Measurements from ENCODE around the gene ANKRD16.

The ANKRD16 gene

GRCh38 chr10:5876181-5876768 lies 13.4 kb downstream of the ANKRD16 start:
- Histone ChIP-seq H3K79me2 (ENCODE audit: insufficient read depth, low read length) (no peaks in the 10 kb centered on the region), H3K27me3 (ENCODE audit: insufficient read depth, low read length, poor library complexity) (no peaks in the 10 kb centered on the region), H3K4me1 (ENCODE audit: insufficient read depth, low read length) (no peaks in the 10 kb centered on the region), H3K9ac (ENCODE audit: low read depth, low read length) (no peak overlapping the region), H3K4me2 (ENCODE audit: insufficient read depth, low read length) (no peak overlapping the region), H3K4me3 (ENCODE audit: low read depth in 1 of 2, low read length in 2 of 2) (no peak overlapping the region), H2AFZ (ENCODE audit: low read depth, low read length) (no peak overlapping the region), H4K20me1 (ENCODE audit: insufficient read depth, low read length) (no peaks in the 10 kb centered on the region), H3K9me3 (ENCODE audit: insufficient read depth, low read length, severe bottlenecking) (no peaks in the 10 kb centered on the region), H3K27ac (ENCODE audit: low read length) (no peak overlapping the region), H3K36me3 (ENCODE audit: insufficient read depth, low read length) (peaks cover 30% of the 10 kb centered on the region)
- TF ChIP-seq EZH2 (IDR thresholded peaks at IDR 0.05; ENCODE audit: borderline replicate concordance, low read depth, low read length, severe bottlenecking), result no peak
- no peak for TF ChIP-seq CTCF (IDR thresholded peaks at IDR 0.05; ENCODE audit: borderline replicate concordance, extremely low read depth, low read length, poor library complexity, severe bottlenecking)
- ATAC-seq (ENCODE audit: insufficient read depth, low read depth) (no peak), DNase-seq (no peak)

GRCh38 chr10:5873515-5873995 lies 16.1 kb downstream of the ANKRD16 start:
- no peak for TF ChIP-seq EZH2 (IDR thresholded peaks at IDR 0.05; ENCODE audit: borderline replicate concordance, low read depth, low read length, severe bottlenecking)
- peak; percentile 87 for TF ChIP-seq CTCF (IDR thresholded peaks at IDR 0.05; ENCODE audit: borderline replicate concordance, extremely low read depth, low read length, poor library complexity, severe bottlenecking)
- Histone ChIP-seq H3K27me3 (ENCODE audit: insufficient read depth, low read length, poor library complexity) (no peaks in the 10 kb centered on the region), H3K27ac (ENCODE audit: low read length) (no peak overlapping the region), H3K9me3 (ENCODE audit: insufficient read depth, low read length, severe bottlenecking) (no peaks in the 10 kb centered on the region), H4K20me1 (ENCODE audit: insufficient read depth, low read length) (no peaks in the 10 kb centered on the region), H3K4me3 (ENCODE audit: low read depth in 1 of 2, low read length in 2 of 2) (no peak overlapping the region), H3K9ac (ENCODE audit: low read depth, low read length) (no peak overlapping the region), H2AFZ (ENCODE audit: low read depth, low read length) (peak overlapping the region; percentile 36; the same call in 1 of the 2 replicates), H3K4me2 (ENCODE audit: insufficient read depth, low read length) (no peak overlapping the region), H3K36me3 (ENCODE audit: insufficient read depth, low read length) (peaks cover 20% of the 10 kb centered on the region; the same call in 1 of the 2 replicates), H3K79me2 (ENCODE audit: insufficient read depth, low read length) (no peaks in the 10 kb centered on the region), H3K4me1 (ENCODE audit: insufficient read depth, low read length) (no peaks in the 10 kb centered on the region)
- peak; percentile 92 for ATAC-seq (ENCODE audit: insufficient read depth, low read depth)
- DNase-seq, result peak; percentile 75

GRCh38 chr10:5871596-5871995 lies 18.1 kb downstream of the ANKRD16 start:
- ATAC-seq (ENCODE audit: insufficient read depth, low read depth) (no peak), DNase-seq (no peak)
- Histone ChIP-seq H3K27ac (ENCODE audit: low read length) (no peak overlapping the region), H3K79me2 (ENCODE audit: insufficient read depth, low read length) (no peaks in the 10 kb centered on the region), H3K4me2 (ENCODE audit: insufficient read depth, low read length) (no peak overlapping the region), H2AFZ (ENCODE audit: low read depth, low read length) (no peak overlapping the region), H3K4me3 (ENCODE audit: low read depth in 1 of 2, low read length in 2 of 2) (no peak overlapping the region), H3K36me3 (ENCODE audit: insufficient read depth, low read length) (peaks cover 7% of the 10 kb centered on the region; the same call in 1 of the 2 replicates), H3K9me3 (ENCODE audit: insufficient read depth, low read length, severe bottlenecking) (peaks cover 4% of the 10 kb centered on the region), H4K20me1 (ENCODE audit: insufficient read depth, low read length) (no peaks in the 10 kb centered on the region), H3K27me3 (ENCODE audit: insufficient read depth, low read length, poor library complexity) (no peaks in the 10 kb centered on the region), H3K9ac (ENCODE audit: low read depth, low read length) (no peak overlapping the region), H3K4me1 (ENCODE audit: insufficient read depth, low read length) (no peaks in the 10 kb centered on the region)
- no peak for TF ChIP-seq CTCF (IDR thresholded peaks at IDR 0.05; ENCODE audit: borderline replicate concordance, extremely low read depth, low read length, poor library complexity, severe bottlenecking)
- no peak for TF ChIP-seq EZH2 (IDR thresholded peaks at IDR 0.05; ENCODE audit: borderline replicate concordance, low read depth, low read length, severe bottlenecking)

All from DND-41 (cell line).